Superior temporal gyrus (tissue), 1 donor: Measurements from ENCODE around the gene CAMK2B.
A peak's percentile ranks its signal among the peaks of the same experiment; 100 is the strongest.
"Not testable (repeated sequence)": the region's sequence is repeated elsewhere in the genome, so short reads cannot be mapped to it uniquely, and the experiment has no call there.

Source experiments
- DNase-seq: peaks from one replicate; pipeline ENCODE4 v3.0.0-alpha.2; 2016; ENCODE audit errors: extremely low spot score

The CAMK2B gene

GRCh38 chr7:44217223-44217714 lies 108.1 kb downstream of the CAMK2B start:
- no peak for DNase-seq

GRCh38 chr7:44216521-44217222 lies 108.7 kb downstream of the CAMK2B start:
- DNase-seq: no peak

GRCh38 chr7:44216019-44216418 lies 109.4 kb downstream of the CAMK2B start:
- DNase-seq: no peak

GRCh38 chr7:44215531-44215930 lies 109.9 kb downstream of the CAMK2B start:
- no peak for DNase-seq

GRCh38 chr7:44213877-44214388 lies 111.5 kb downstream of the CAMK2B start:
- DNase-seq: no peak

GRCh38 chr7:44213206-44213876 lies 112.1 kb downstream of the CAMK2B start:
- DNase-seq: no peak

GRCh38 chr7:44212581-44213184 lies 112.7 kb downstream of the CAMK2B start:
- DNase-seq: no peak

- DNase-seq: peak; percentile 57
These were observed 113.4 kb downstream of the CAMK2B start for GRCh38 chr7:44212018-44212417.

GRCh38 chr7:44211126-44211675 lies 114.2 kb downstream of the CAMK2B start:
- no peak for DNase-seq

- DNase-seq: no peak
These were observed 115.3 kb downstream of the CAMK2B start for GRCh38 chr7:44210107-44210506.

- DNase-seq: no peak
These were observed 117.3 kb downstream of the CAMK2B start for GRCh38 chr7:44208085-44208484.

- DNase-seq: no peak
These were observed 119.4 kb downstream of the CAMK2B start for GRCh38 chr7:44206008-44206407.

- DNase-seq: no peak
These were observed 123.6 kb downstream of the CAMK2B start for GRCh38 chr7:44201813-44202212.

GRCh38 chr7:44200699-44201461 lies 124.5 kb downstream of the CAMK2B start, which contains the start of gene YKT6:
YKT6 (plus strand) TSS chr7:44200978; CDS start chr7:44201136, 158 bp downstream.
- DNase-seq: peak; percentile 96

GRCh38 chr7:44200163-44200562 lies 125.2 kb downstream of the CAMK2B start:
- not testable (repeated sequence) for DNase-seq

GRCh38 chr7:44197474-44197873 lies 127.9 kb downstream of the CAMK2B start:
- DNase-seq: no peak

- peak; percentile 73 for DNase-seq
These were observed 128.9 kb downstream of the CAMK2B start for GRCh38 chr7:44196450-44196872.

- DNase-seq: peak; percentile 25
These were observed 129.5 kb downstream of the CAMK2B start for GRCh38 chr7:44195889-44196288.

GRCh38 chr7:44194562-44195145 lies 130.7 kb downstream of the CAMK2B start:
- DNase-seq: no peak

GRCh38 chr7:44194069-44194468 lies 131.3 kb downstream of the CAMK2B start:
- no peak for DNase-seq
